GM20000 (cell line): ENCODE data around the gene SEMA5A.

Experiments used
- DNase-seq: peaks from one replicate; pipeline ENCODE4 v3.0.0; 2012; ENCODE audit warnings: low spot score
- TF ChIP-seq, protein P1 (sequence below): IDR thresholded peaks from 2 replicates; pipeline ENCODE4 v1.5.1; 2012; ENCODE audit warnings: mild to moderate bottlenecking, control low read depth; ENCODE audit errors: extremely low read depth, missing control alignments

Gene SEMA5A

GRCh38 chr5:9056046-9056445, 489.8 kb downstream of the SEMA5A start:
- DNase-seq: no peak
- TF ChIP-seq, protein P1, sequence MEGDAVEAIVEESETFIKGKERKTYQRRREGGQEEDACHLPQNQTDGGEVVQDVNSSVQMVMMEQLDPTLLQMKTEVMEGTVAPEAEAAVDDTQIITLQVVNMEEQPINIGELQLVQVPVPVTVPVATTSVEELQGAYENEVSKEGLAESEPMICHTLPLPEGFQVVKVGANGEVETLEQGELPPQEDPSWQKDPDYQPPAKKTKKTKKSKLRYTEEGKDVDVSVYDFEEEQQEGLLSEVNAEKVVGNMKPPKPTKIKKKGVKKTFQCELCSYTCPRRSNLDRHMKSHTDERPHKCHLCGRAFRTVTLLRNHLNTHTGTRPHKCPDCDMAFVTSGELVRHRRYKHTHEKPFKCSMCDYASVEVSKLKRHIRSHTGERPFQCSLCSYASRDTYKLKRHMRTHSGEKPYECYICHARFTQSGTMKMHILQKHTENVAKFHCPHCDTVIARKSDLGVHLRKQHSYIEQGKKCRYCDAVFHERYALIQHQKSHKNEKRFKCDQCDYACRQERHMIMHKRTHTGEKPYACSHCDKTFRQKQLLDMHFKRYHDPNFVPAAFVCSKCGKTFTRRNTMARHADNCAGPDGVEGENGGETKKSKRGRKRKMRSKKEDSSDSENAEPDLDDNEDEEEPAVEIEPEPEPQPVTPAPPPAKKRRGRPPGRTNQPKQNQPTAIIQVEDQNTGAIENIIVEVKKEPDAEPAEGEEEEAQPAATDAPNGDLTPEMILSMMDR: no peak

DNA sequence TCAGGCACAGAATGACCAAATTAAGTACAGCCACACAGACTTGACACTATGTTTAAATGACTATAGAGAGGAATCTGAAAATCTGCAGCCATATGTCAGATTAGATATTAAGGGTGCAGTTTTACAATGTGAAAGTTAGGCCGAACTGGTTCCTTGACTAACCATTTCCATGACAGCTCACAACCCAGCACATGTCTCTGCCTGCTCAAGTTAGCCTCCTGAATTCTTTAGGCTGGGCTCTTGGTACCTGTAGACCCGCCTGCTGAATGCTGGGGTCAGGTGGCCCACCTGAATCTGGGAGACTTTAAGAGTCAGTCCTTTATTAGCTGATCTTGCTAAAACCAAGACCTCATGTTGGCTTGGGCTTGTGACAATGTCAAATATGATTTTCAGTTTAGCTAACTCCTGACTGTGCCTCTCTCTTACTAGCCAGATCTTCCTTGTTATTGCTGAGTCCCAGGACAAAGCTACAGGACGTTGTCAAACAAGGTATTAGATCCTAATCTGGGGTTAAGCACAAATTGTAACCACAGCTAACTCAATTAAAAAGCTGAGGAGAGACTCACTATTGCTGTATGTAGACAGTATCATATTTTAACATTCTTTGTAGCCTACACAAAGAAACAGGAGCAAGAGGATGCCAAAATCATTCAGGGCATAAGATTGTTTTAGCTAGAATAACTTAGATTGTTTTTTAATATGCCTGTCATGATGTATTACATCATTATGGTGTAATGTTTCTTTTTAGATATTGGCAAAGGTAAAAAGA, 490.9 kb downstream of the SEMA5A start:
- TF ChIP-seq, protein P1: no peak
- no peak for DNase-seq

DNA sequence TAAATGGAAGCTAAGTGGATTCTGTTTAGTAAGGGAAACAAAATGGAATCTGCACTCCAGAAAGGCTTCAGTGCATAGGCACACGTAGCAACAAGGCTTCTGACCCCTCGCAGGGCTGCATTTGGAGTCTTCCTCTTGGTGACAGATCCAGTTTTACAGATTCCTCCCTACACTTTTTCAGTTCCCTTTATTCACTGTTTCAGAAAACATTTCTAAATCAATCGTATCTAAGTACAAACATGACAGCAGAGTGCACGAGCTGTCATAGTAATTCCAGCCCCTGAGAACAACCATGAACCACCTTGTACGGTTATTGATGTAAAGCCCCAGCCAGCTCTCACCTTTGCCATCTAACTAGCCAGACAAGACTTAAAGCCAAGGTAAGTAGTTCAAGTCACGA, 491.6 kb downstream of the SEMA5A start:
- no peak for DNase-seq
- TF ChIP-seq, protein P1: no peak

GRCh38 chr5:9052421-9052820, 493.5 kb downstream of the SEMA5A start:
- TF ChIP-seq, protein P1: no peak
- no peak for DNase-seq

GRCh38 chr5:9051779-9052178, 494.1 kb downstream of the SEMA5A start:
- TF ChIP-seq, protein P1: no peak
- DNase-seq: no peak

- DNase-seq: no peak
- TF ChIP-seq, protein P1: no peak
These were observed 497.9 kb downstream of the SEMA5A start for GRCh38 chr5:9047932-9048331.

DNA sequence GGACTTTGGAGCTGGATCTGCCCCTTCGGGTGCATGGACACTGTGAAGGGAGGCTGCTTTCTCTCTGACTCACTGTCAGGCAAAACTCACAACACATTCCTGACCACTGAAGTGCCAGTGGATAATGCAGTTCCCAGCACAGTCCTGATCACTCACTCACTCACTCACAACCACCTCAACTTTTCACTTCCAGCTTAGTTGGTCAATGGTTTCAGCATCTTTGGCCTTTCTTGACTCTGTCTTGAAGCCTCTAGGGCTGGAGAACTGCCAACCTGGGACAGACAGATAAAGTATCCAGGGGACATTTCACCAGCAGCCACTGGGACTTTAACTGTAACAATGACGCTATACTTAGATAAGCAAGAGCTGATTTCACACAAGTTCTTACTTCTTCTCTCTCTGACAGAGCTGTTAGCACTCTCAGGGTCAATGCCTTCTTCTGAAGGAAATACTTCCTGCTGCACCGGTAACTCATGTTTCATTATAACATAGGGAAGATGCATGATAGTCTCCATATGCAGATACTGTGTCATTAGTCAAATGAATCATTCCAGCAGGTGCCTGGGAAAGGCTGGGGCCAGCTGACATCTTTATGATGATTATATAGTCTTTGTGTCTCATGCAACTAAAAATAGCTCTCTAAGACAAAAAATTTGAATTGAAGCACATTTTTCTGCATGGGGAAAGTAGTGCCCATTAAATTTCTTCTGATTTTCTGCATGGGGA, 499.0 kb downstream of the SEMA5A start:
- DNase-seq: no peak
- TF ChIP-seq, protein P1: no peak
